ENCODE data around the gene MELTF.
"Not testable (repeated sequence)": the region's sequence is repeated elsewhere in the genome, so short reads cannot be mapped to it uniquely, and the experiment has no call there.

The MELTF gene

GRCh38 chr3:197064771-197065170 is 35.2 kb upstream of the MELTF start:
- no peaks in the 10 kb centered on the region for H3K9me3 ChIP-seq (ENCODE audit: insufficient read depth, low read depth, low read length)
- H4K20me1 ChIP-seq (ENCODE audit: insufficient read depth, low read length, poor library complexity, severe bottlenecking): no peaks in the 10 kb centered on the region
- peaks cover 48% of the 10 kb centered on the region for H3K36me3 ChIP-seq (ENCODE audit: insufficient read depth, low read length)
- H3K4me2 ChIP-seq (ENCODE audit: low read depth, low read length, poor library complexity, severe bottlenecking): no peak overlapping the region
- no peak overlapping the region for H2AFZ ChIP-seq (ENCODE audit: low read length)
- no peaks in the 10 kb centered on the region for H3K4me1 ChIP-seq (ENCODE audit: insufficient read depth, low read length, poor library complexity, severe bottlenecking)
- no peak overlapping the region for H3K4me3 ChIP-seq (ENCODE audit: low read length, poor library complexity, severe bottlenecking)
- no peak overlapping the region for H3K9ac ChIP-seq (ENCODE audit: low read depth, low read length, poor library complexity, severe bottlenecking)
- no peaks in the 10 kb centered on the region for H3F3A ChIP-seq (ENCODE audit: low read depth)
- H3K9me2 ChIP-seq (replicated peaks; ENCODE audit: low read depth, low read length): no peaks in the 10 kb centered on the region
- H3K27me3 ChIP-seq (ENCODE audit: insufficient read depth, low read length, poor library complexity, severe bottlenecking): no peaks in the 10 kb centered on the region
- H3K79me2 ChIP-seq (ENCODE audit: insufficient read depth, low read length): no peaks in the 10 kb centered on the region
- TF ChIP-seq EZH2phosphoT487 (IDR thresholded peaks at IDR 0.05; ENCODE audit: borderline replicate concordance): no peak
- TF ChIP-seq CTCF (conservative IDR thresholded peaks at IDR 0.05; ENCODE audit: low read length): no peak

GRCh38 chr3:197062446-197062845 is 32.8 kb upstream of the MELTF start:
- H3K9me2 ChIP-seq (replicated peaks; ENCODE audit: low read depth, low read length): no peaks in the 10 kb centered on the region
- H3K79me2 ChIP-seq (ENCODE audit: insufficient read depth, low read length): no peaks in the 10 kb centered on the region
- H3K27me3 ChIP-seq (ENCODE audit: insufficient read depth, low read length, poor library complexity, severe bottlenecking): no peaks in the 10 kb centered on the region
- no peak overlapping the region for H3K4me2 ChIP-seq (ENCODE audit: low read depth, low read length, poor library complexity, severe bottlenecking)
- no peaks in the 10 kb centered on the region for H3F3A ChIP-seq (ENCODE audit: low read depth)
- H3K4me3 ChIP-seq (ENCODE audit: low read length, poor library complexity, severe bottlenecking): no peak overlapping the region
- H3K9me3 ChIP-seq (ENCODE audit: insufficient read depth, low read depth, low read length): no peaks in the 10 kb centered on the region
- TF ChIP-seq CTCF (conservative IDR thresholded peaks at IDR 0.05; ENCODE audit: low read length) (no peak), EZH2phosphoT487 (IDR thresholded peaks at IDR 0.05; ENCODE audit: borderline replicate concordance) (no peak)
- H3K36me3 ChIP-seq (ENCODE audit: insufficient read depth, low read length): peaks cover 65% of the 10 kb centered on the region
- H2AFZ ChIP-seq (ENCODE audit: low read length): no peak overlapping the region
- no peaks in the 10 kb centered on the region for H4K20me1 ChIP-seq (ENCODE audit: insufficient read depth, low read length, poor library complexity, severe bottlenecking)
- H3K4me1 ChIP-seq (ENCODE audit: insufficient read depth, low read length, poor library complexity, severe bottlenecking): no peaks in the 10 kb centered on the region
- no peak overlapping the region for H3K9ac ChIP-seq (ENCODE audit: low read depth, low read length, poor library complexity, severe bottlenecking)

GRCh38 chr3:197051637-197052036 is 22.0 kb upstream of the MELTF start:
- H3F3A ChIP-seq (ENCODE audit: low read depth); H3K9ac ChIP-seq (ENCODE audit: low read depth, low read length, poor library complexity, severe bottlenecking): not testable (repeated sequence)

GRCh38 chr3:197050511-197050910 is 20.9 kb upstream of the MELTF start:
- no peaks in the 10 kb centered on the region for H3K4me1 ChIP-seq (ENCODE audit: insufficient read depth, low read length, poor library complexity, severe bottlenecking)
- no peaks in the 10 kb centered on the region for H3K9me2 ChIP-seq (replicated peaks; ENCODE audit: low read depth, low read length)
- H3F3A ChIP-seq (ENCODE audit: low read depth): 0 out of 2 replicates have a peak, but pooled peaks cover 2% of the 10 kb centered on the region
- no peak overlapping the region for H3K4me3 ChIP-seq (ENCODE audit: low read length, poor library complexity, severe bottlenecking)
- H3K79me2 ChIP-seq (ENCODE audit: insufficient read depth, low read length): no peaks in the 10 kb centered on the region
- H2AFZ ChIP-seq (ENCODE audit: low read length): no peak overlapping the region
- H3K36me3 ChIP-seq (ENCODE audit: insufficient read depth, low read length): peaks cover 36% of the 10 kb centered on the region; the same call in 1 of the 2 replicates
- no peaks in the 10 kb centered on the region for H3K27me3 ChIP-seq (ENCODE audit: insufficient read depth, low read length, poor library complexity, severe bottlenecking)
- TF ChIP-seq EZH2phosphoT487 (IDR thresholded peaks at IDR 0.05; ENCODE audit: borderline replicate concordance) (no peak), CTCF (conservative IDR thresholded peaks at IDR 0.05; ENCODE audit: low read length) (no peak)
- no peaks in the 10 kb centered on the region for H3K9me3 ChIP-seq (ENCODE audit: insufficient read depth, low read depth, low read length)
- H4K20me1 ChIP-seq (ENCODE audit: insufficient read depth, low read length, poor library complexity, severe bottlenecking): no peaks in the 10 kb centered on the region
- H3K9ac ChIP-seq (ENCODE audit: low read depth, low read length, poor library complexity, severe bottlenecking): no peak overlapping the region
- H3K4me2 ChIP-seq (ENCODE audit: low read depth, low read length, poor library complexity, severe bottlenecking): no peak overlapping the region

More at GRCh38 chr3:197051637-197052036, 22.0 kb upstream of the MELTF start:
- not testable (repeated sequence) for H2AFZ ChIP-seq (ENCODE audit: low read length); H3K27me3 ChIP-seq (ENCODE audit: insufficient read depth, low read length, poor library complexity, severe bottlenecking); H3K4me1 ChIP-seq (ENCODE audit: insufficient read depth, low read length, poor library complexity, severe bottlenecking); H3K4me2 ChIP-seq (ENCODE audit: low read depth, low read length, poor library complexity, severe bottlenecking); H4K20me1 ChIP-seq (ENCODE audit: insufficient read depth, low read length, poor library complexity, severe bottlenecking); H3K9me2 ChIP-seq (replicated peaks; ENCODE audit: low read depth, low read length); H3K4me3 ChIP-seq (ENCODE audit: low read length, poor library complexity, severe bottlenecking); H3K9me3 ChIP-seq (ENCODE audit: insufficient read depth, low read depth, low read length); H3K79me2 ChIP-seq (ENCODE audit: insufficient read depth, low read length)
- H3K36me3 ChIP-seq (ENCODE audit: insufficient read depth, low read length): peaks cover 35% of the 10 kb centered on the region; the same call in 1 of the 2 replicates
